Ramos (cell line): Measurements from ENCODE around the gene PFKFB4.
"Not testable (repeated sequence)": the region's sequence is repeated elsewhere in the genome, so short reads cannot be mapped to it uniquely, and the experiment has no call there.

Experiments used
- in situ Hi-C: fragments of 300-500 bp; cut with MboI; formaldehyde crosslinking; loops from one replicate; pipeline ENCODE4 v1.14.3; 2022; ENCODE audit warnings: low sequenced_read_pairs; ENCODE audit not compliant: unreplicated experiment

The PFKFB4 gene

DNA sequence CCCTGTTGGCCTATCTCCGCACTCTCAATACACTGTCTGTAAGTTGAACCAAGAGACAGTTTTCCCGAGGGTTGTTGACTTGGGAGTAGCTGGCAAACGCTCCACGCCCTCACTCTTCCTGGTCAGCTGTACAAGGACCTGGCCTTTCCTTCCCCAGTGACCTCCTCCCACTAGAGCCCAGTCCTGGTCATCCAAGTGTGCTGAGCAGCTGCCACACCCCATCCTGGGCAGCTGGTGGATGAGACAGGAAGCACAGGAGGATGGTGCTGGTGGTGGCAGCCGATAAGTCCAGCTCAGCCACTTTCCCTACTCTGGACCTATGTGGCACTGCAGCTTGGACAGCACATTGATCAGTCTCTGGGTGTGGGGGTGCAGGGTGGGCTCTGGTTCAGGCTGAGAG lies 19.8 kb downstream of the PFKFB4 start:
- in situ Hi-C loops: no loop called here

DNA sequence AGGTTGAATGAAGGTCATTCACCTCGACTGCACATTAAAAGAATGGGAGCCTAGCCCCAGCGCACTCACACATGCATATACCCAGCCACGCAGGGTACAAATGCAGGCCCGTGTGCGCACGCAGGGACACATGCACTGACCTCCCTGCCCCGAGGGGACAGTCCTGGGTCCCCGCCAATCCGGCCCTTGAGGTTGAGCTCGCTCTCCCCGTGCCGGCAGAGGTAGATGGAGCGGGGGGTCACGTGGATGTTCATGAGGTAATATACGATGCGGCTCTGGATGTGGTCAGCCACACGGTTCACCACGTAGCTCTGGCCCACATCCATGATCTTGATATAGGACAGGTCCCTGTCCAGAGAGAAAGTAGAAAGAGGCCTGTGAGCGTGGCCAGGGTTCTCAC lies 20.5 kb downstream of the PFKFB4 start:
- in situ Hi-C loops: no loop called here

DNA sequence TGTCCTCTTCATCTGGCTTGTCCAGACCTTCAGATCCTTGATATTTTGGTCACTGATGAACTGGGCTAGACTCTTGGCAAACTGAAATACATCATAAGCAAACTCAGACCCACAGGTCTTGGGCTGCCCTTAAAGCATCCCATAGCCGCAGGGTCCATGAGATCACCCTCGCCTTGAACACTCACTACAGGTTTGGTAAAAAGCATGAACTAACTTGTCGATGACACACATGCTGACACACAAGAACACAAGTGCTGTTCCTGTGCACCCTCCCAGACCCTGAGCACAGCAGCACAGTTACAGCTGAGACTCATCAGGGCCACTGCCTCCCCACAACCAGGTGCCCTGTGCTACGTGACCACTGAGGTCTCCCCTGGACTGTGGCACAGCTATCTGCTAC lies 21.0 kb downstream of the PFKFB4 start:
- in situ Hi-C loops: no loop called here

DNA sequence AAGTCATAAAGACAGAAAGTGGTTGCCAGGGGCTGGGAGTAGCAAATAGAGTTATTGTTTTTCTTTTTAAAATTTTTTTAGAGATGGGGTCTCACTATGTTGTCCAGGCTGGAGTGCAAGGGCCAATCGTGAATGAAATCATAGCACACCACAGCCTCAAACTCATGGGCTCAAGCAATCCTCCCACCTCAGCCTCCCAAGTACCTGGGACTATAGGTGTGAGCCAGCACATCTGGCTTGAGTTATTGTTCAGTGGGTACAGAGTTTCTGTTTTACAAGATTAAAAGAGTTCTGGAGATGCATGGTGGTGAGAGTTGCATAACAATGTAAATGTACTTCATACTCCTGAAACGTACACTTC lies 23.6 kb downstream of the PFKFB4 start:
- in situ Hi-C loops: no loop called here

DNA sequence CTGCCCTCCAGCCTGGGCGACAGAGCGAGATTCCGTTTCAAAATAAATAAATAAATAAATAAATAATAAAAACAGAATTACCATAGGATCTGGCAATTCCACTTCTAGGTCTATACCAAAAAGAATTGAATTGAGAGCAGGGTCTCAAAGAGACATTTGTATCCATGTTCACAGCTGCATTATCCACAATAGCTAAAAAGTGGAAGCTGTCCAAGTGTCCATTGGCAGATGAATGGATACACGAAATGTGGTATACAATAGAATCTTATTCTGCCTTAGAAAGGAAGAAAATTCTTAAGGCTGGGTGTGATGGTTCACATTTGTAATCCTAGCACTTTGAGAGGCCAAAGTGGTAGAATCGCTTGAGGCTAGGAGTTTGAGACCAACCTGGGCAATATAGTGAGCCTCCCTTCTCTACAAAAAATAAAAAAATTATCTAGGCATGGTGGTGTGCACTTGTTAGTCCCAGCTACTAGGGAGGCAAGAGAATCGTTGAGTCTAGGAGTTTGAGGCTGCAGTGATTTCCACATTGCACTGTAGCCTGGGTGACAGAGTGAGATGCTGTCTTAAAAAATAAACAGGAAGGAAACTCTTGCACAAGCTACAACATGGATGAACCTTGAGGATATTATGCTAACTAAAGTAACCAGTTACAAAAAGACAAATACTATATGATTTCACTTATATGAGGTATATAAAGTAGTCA lies 24.2 kb downstream of the PFKFB4 start:
- in situ Hi-C loops: no loop called here

DNA sequence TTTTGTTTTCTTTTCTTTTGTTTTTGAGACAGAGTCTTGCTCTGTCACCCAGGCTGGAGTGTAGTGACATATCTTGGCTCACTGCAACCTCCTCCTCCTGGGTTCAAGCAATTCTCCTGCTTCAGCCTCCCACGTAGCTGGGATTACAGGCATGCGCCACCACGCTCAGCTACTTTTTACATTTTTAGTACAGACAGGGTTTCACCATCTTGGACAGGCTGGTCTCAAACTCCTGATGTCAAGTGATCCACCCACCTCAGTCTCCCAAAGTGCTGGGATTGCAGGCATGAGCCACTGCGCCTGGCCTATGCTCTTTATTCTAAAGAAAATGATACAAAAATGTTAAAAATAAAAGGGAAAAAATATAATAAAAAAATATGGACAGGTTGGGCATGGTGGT lies 25.9 kb downstream of the PFKFB4 start:
- in situ Hi-C loops: not testable (repeated sequence)

DNA sequence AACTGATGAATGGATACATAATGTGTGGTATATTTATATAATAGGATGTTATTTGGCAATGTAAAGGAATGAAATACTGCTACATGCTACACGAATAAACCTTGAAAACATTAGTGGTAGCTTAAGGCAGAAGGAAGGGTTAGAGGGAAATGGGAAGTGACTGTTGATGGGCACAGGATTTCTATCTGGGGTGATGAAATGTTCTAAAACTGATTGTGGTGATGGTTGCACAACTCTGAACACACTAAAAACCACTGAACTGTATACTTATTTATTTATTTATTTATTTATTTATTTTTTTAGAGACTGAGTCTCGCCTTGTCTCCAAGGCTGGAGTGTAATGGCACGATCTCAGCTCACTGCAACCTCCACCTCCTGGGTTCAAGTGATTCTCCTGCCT lies 27.8 kb downstream of the PFKFB4 start:
- in situ Hi-C loops: no loop called here

DNA sequence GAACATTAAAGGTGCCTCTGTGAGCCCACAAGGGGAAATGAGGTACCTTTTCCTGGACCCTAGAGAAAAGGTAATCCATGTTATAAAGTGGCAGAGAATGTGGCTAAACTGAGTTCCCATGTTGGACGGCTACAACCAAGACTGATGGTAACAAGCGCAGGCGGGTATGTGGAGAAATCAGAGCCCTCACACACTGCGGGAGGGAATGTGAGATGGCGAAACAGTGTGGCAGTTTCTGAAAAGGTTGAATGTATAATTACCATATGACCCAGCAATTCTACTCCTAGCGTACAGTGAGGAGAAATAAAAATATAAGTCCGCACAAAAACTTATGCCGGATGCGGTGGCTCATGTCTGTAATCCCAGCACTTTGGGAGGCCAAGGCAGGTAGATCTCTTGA lies 28.6 kb downstream of the PFKFB4 start:
- in situ Hi-C loops: no loop called here

DNA sequence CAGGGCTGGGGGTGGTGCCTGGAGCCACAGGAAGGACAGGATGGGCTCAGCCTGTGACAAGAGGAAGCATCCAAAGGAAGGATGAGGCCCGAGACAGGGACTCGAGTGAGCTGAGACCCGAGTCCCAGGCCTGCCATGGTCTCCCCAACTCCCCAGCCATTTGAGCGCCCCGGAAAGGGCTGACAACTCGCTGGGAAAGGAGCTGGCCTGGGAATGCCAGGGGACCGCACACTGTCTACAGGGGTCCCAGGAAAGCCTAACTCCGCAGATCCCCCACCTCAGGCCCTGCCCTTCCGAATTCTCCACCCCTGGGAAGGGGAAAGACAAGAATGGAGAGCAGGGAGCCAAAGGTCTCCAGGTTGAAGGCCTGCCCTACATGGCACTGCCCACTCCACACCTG lies 31.6 kb downstream of the PFKFB4 start:
- in situ Hi-C loops: no loop called here

DNA sequence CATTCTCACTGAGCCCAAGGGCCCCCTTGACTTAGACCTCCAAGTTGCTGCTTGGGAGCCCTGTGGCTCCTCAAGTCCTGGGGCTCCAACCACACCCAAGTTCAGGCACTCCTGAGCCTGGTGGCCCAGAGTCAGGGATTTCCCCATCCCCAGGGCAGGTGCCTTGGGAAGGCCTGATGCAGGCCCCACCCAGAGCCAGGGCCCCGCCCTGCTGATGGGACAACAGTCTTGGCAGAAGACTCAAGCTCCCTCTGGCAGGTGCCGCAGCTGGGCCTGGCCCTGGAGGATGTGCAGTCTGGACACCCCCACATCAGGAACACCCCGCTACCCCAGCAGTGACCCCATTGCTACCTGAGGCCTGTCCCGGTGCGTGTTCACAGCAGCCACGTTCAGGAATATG lies 35.0 kb downstream of the PFKFB4 start:
- in situ Hi-C loops: no loop called here

DNA sequence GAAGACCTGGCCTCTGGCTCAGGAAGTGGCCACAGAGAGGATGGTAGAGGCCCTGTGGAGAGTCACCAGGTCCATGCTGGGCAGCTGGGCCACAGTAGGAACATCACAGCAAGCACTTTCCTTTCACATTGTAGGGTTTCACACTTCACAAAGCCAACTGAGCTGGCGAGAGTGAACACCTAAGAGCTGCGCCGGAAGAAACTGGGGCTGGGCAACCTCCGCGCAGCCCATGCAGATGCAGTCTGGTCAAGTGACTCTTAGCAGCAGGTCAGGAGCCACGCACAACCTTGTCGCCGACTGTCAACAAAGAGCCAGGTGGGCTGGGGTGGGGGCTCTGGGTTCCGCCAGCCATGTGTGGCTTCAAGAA lies 37.3 kb downstream of the PFKFB4 start:
- in situ Hi-C loops: no loop called here

DNA sequence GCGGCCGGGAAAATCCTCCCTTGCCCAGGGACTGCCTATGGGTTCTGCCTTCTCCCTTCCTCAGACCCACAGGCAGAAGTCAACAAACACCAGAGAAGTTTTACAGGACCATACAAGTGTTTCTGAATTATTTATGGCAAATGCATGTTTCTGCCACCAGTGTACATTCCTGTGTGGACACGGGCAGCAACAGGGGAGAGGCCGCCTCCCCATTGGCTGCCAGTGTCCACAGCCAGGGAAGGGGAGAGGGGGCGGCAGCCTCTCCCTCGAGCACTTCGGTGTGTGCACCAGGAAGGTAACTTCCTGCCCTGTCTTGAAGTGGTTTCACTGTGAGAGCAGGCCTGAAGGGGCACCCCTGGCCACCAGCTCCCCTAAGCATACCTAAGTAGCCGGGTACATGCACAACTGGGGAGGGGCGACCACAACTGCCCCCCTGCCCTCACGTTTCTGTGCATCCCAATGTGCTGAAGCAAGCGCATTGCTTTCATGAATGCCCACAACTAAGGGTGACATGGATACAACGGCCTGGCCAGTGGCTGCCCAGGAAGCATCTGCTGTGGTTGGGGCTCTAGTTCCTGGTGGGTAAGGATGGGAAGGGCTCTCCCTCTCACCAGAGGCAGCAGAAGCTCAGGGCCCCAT lies 37.8 kb downstream of the PFKFB4 start:
- in situ Hi-C loops: no loop called here

DNA sequence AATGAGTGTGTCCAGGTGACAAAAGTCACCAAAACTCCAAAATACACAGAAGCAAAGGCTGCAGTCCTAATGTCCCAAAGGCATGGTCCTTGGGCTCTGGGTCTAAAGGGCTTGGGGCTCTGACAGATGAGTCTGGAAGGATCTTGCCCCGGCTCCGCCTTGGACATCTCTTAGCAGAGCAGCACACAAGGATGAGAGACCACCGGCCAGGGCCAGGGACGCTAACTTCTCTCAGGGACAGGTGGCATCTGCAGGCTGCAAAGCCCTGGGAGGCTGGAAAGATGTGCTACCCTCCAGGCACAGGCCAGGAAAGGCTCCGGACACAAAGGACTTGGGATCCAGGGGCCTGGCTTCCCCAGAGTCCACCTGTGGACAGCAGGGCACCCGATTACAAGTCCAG lies 38.5 kb downstream of the PFKFB4 start:
- in situ Hi-C loops: no loop called here

DNA sequence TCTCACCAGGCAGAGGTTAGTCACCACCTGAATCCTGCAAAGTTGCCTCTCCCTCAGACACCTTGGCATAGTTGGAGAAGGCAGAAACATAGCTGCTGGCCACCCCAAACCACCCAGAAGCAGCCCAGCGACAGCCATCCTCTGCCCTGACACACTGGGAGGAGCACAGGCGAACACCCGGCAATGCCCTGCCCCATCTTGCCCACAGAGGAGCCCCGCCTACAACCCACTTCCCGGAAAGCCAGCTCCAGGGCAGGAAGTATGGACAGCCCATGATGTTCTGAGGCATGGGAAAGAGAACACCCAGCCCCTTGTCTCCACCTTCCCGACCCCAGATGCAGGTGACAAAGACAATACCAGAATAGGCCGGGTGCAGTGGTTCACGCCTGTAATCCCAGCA lies 40.0 kb downstream of the PFKFB4 start:
- in situ Hi-C loops: no loop called here

DNA sequence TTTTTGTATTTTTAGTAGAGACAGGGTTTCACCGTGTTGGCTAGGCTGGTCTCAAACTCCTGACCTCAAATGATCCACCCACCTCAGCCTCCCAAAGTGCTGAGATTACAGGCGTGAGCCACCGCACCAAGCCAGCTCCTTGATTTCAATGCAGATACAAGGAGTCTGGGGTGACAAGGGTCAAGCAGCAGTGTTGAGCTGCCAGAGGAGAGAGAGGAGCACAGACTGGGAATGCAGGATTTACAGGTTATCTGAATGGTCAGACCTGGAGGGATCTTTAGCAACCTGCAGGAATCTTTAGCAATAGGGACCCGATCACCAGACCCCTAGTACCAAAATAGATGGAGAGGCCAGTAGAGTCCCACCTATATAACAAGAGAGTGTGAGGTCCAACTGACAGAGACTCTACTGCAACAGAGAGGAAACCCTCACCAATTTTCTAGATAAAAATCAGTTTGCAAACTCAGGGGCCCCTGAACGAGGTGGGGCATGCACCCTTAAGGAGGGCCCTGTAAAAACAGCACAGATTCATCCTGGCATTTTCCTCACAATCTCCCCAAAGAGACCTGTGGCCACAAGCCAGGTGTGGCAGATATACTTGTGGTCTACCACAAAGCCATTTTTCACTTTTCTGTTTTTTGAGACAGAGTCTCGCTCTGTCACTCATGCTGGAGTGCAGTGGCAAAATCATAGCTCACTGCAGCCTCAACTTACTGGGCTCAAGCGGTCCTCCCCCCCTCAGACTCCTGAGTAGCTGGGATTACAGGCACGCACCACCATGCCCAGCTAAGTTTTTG lies 42.0 kb downstream of the PFKFB4 start:
- in situ Hi-C loops: no loop called here

DNA sequence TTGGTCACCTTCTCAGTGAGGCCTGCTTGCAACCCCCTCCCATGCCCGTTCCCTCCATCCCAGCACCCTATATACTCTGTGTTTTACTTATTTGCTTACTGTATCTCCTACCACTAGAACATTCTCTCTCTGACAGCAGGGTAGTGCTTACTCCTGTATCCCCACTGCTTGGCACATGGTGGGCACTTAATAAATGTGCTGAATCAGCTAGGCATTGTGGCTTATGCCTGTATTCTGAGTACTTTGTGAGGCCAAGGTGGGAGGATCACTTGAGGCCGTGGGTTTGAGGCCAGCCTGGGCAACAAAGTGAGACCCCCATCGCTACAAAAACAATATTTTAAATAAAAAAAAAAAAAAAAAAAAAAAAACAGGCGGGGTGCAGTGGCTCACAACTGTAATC lies 45.1 kb downstream of the PFKFB4 start:
- in situ Hi-C loops: no loop called here

DNA sequence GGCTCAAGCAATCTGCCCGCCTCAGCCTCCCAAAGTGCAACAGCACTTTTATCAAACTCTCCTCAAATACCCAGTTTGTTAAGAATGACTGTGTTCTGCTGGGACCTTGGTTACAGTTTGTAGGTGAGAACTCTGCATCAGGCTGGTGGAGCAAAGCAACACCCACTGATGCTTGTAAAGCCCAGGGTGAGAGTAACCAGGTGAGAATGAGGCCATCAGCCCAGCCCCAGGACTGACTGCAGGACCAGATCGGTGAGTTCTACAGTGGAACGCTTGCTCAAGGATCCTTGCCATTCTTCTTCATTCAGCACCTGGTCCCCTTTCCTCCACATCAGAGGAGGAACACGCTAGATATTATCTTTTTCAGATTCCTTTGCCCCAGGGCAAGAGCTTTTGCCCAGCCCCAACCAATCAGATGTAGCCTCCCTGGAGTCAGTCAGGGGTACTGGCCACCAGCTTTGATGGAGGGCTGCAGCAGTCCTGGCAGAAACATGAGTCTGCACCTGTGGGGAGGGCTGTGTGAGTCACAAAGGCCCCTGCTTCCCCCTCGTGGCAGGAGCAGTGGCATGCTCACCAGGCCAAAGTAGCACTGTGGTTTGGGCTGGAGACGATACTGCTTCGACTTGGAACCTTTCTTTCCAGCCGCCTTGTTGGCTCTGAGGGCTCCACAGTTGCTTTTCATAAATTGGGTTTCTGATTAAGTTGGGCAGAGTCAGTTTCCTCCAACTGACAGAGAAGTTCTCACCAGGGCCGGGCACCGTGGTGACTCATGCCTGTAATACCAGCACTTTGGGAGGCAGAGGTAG lies 49.1 kb downstream of the PFKFB4 start:
- in situ Hi-C loops: no loop called here

DNA sequence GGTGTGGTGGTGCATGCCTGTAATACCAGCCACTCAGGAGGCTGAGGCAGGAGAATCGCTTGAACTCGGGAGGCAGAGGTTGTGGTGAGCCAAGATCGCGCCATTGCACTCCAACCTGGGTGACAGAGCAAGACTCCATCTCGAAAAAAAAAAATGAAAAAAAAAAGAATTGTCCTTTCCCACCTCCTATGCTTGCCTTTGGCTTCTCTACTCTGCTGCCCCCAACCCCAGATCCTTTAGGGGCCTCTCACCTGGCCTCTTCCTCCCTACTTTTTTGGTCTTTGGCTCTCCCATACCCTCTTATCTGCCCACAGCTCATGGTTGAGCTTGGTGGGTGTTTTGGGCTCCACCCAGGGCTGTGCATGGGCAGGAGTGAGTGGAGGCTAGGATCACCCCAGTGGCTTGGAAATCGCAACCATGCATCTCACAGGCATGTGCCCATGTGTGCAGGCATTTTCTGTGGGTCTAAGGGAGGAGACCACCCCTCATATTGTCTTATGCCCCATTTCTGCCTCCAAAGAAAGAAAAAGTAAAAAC lies 50.6 kb downstream of the PFKFB4 start:
- in situ Hi-C loops: no loop called here

DNA sequence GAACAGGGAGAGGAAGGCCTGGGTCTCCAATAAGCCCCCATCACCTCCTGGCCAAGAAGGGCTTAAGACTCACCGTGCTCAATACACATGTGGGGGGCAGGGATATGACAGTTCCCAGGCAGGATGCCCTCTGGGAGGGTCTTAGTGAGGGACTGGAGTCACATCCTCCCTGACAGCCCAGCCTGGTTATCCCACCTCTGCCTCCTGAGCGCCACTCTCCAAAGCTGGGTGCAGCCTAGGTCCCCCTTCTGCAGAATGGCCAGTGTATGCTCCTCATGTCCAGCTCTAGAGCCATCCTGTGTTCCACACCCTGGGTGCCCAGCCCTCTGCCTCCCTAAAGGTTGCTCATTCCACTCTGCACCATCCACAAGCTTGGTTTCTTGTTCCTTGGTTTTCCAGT lies 51.5 kb downstream of the PFKFB4 start:
- in situ Hi-C loops: no loop called here

DNA sequence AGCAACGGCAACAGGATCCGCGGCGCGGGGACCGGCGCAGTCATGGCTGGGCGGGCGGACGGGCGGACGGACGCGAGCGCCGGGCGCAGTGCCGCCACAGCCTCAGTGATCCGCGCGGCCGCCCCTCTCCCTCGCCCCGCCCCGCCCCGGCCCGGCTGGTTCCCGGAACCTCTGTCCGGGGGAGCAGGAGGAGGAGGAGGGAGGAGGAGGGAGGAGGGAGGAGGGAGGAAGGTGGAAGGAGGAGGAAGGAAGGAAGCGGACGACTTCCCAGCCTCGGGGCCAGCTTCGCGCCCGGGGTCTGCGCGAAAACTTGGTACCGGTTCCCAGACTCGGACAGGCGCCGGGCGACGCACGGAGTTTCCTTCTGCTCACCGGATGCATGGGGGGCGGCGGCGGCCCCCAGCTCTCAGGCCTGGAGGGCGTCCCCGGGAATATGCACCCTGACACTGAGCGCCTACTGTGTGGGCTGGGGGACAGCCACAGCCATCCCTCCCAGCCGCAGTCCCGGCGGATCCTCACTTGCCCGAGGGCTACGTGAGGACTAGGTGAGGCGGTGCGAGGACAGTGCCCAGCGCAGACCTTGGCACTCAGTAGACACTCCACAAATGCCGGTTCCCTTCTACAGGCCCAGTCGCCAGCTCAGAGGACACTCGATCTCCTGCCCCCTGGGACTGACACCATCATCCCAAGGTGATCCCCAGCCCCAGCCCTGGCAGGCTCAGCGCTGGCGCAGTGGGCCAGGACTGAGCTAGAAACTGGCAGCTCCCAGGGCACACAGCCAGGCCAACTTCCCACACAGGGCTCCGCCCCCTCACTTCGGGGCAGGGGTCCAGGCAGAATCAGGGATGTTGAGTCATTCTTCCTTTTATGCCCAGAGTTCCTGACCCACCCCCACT lies 52.3 kb downstream of the PFKFB4 start, which contains the start of gene SHISA5:
SHISA5 (minus strand) TSS at position 124 of the 896 bp plus-strand sequence; CDS start at position 44, 80 bp downstream.
- in situ Hi-C loops: no loop called here
